T-helper 2 cell treated with Interferon-gamma antibody and Interleukin-4, amounts not matched to agents 5 μg/mL and 100 μg/mL, for 36 hours (primary cell): ENCODE results near the gene OSBP2.

ENCODE experiments used
- DNase-seq: peaks from one replicate; pipeline ENCODE4 v3.0.0; 2021; ENCODE audit warnings: low spot score
- H3K27ac Mint-ChIP-seq: one replicate; pipeline ENCODE4 v1.8.0; 2021; ENCODE audit warnings: mild to moderate bottlenecking, mixed read lengths
- H3K27me3 Mint-ChIP-seq: one replicate; pipeline ENCODE4 v1.8.0; 2021; ENCODE audit warnings: low read depth, mixed read lengths
- H3K36me3 Mint-ChIP-seq: one replicate; pipeline ENCODE4 v1.8.0; 2021; ENCODE audit warnings: low read depth, mixed read lengths
- H3K4me1 Mint-ChIP-seq: one replicate; pipeline ENCODE4 v1.8.0; 2021; ENCODE audit warnings: low read depth, mixed read lengths
- H3K4me3 Mint-ChIP-seq: one replicate; pipeline ENCODE4 v1.8.0; 2022; ENCODE audit warnings: mild to moderate bottlenecking, moderate library complexity, mixed read lengths
- H3K9me3 Mint-ChIP-seq: one replicate; pipeline ENCODE4 v1.8.0; 2021; ENCODE audit warnings: mixed read lengths

The OSBP2 gene

DNA sequence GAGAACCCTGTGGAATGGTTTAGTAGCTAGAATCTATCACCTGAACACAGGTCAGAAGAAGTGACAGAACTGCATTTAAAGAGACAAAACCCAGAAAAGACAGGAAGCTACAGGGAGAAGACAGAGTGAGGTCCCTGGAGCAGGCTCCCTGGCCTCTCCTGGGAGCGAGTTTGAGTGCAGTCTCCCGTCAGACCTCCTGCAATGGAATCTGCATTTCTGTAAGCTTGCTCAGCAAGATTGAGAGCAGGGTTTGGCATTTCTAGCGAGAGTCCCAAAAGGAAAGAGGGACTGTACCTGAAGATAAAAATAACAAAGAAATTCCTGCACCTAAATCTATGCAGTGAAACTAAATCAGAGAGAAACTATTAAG lies 199.7 kb downstream of the OSBP2 start:
- DNase-seq = no peak
- peaks cover 3% of the 10 kb centered on the region for H3K36me3 Mint-ChIP-seq
- H3K27me3 Mint-ChIP-seq = no peaks in the 10 kb centered on the region
- H3K9me3 Mint-ChIP-seq = no peaks in the 10 kb centered on the region
- H3K27ac Mint-ChIP-seq = no peak overlapping the region
- peaks cover 9% of the 10 kb centered on the region for H3K4me1 Mint-ChIP-seq
- no peak overlapping the region for H3K4me3 Mint-ChIP-seq

DNA sequence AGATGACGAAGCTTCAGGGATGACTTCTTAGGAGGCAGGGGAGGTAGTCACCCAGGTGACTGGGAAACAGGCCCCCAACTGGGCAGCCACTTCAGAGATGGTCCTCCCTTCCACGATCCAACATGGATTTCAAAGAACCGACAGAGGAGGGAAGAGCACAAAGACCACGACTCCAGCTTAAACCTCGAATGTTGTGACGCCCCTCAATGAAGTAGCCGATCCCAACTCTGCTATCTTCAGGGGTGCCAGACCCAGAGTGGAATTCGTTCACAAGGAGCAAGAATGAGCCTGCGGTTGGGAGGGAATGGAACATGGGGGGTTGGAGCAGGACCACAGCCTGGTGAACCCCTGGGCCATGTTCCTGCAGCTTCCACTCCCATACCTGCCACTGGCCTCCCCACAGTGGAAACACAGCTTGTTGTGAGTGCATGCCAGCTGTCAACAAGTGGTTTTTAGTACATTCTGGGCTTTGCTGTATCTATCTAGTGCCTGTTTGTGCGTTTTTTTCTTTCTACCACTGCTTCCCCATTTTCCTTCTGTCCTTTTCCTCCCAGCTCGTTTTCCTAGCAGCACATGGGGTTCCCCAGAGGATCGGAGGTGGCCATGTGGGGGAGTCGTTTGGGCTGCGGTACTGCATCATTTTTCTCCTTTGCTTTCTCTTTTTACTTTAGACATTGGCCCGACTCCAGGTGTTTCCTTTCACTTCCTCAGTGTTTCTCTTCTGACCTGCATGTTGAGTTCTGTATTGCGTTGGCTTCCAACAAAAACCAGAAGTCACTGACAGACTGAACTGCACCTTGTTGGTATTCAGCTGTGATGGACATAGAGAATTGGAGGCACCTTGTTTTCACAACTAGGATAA lies 208.1 kb downstream of the OSBP2 start:
- no peak overlapping the region for H3K27ac Mint-ChIP-seq
- no peaks in the 10 kb centered on the region for H3K9me3 Mint-ChIP-seq
- H3K4me1 Mint-ChIP-seq = no peaks in the 10 kb centered on the region
- no peaks in the 10 kb centered on the region for H3K27me3 Mint-ChIP-seq
- DNase-seq = no peak
- no peak overlapping the region for H3K4me3 Mint-ChIP-seq
- H3K36me3 Mint-ChIP-seq = peaks cover 3% of the 10 kb centered on the region

DNA sequence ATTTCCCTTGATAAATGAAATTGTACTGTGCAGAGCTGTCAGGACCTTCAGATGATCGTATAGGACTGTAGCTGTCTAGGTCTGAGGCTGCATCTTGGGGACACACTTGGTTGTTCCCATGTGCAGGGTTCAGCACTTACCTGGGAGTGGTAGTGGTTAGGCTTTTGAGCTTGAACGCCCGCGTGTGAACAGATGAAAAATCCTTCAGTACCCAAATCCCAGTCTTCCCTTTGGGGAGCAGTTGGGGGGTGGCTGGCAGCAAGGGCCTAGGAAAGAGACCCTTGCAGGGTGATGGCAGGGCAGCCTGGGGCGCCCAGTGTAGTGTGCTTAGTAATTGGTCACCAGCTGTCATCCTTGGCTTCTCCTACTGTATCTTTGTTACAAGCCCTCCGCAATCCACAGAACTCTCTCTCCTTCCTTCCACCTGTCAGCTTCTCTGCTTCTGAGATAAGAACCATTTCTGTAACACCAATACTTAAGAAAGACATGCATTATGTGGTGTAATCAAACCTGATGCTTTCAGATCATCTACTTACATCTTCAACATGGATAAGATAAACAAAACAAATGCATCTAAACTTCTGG lies 209.3 kb downstream of the OSBP2 start:
- Mint-ChIP-seq H3K36me3 (no peaks in the 10 kb centered on the region), H3K27me3 (no peaks in the 10 kb centered on the region), H3K4me1 (no peaks in the 10 kb centered on the region), H3K9me3 (no peaks in the 10 kb centered on the region), H3K27ac (no peak overlapping the region), H3K4me3 (no peak overlapping the region)
- no peak for DNase-seq

DNA sequence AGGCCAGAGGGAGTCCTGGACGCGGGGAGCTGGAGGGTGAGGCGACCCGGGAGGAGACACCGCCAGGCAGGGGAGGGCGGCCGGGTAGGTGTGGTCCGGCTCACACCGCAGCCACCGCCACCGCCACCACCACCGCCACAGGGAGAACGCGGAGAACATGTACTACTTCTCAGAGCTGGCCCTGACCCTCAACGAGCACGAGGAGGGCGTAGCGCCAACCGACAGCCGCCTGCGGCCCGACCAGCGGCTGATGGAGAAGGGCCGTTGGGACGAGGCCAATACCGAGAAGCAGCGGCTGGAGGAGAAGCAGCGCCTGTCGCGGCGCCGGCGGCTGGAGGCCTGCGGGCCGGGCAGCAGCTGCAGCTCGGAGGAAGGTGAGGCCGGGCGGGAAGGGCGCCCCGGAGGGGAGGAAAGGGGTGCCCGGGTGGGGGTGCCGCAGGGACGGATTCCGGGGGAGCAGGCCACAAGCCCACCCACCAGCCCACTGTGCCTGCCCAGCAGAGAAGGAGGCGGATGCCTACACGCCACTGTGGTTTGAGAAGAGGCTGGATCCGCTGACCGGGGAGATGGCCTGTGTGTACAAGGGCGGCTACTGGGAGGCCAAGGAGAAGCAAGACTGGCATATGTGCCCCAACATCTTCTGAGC lies 211.1 kb downstream of the OSBP2 start:
- Mint-ChIP-seq H3K4me3 (no peak overlapping the region), H3K27ac (no peak overlapping the region), H3K27me3 (no peaks in the 10 kb centered on the region), H3K36me3 (peaks cover 6% of the 10 kb centered on the region), H3K4me1 (no peaks in the 10 kb centered on the region), H3K9me3 (no peaks in the 10 kb centered on the region)
- no peak for DNase-seq

DNA sequence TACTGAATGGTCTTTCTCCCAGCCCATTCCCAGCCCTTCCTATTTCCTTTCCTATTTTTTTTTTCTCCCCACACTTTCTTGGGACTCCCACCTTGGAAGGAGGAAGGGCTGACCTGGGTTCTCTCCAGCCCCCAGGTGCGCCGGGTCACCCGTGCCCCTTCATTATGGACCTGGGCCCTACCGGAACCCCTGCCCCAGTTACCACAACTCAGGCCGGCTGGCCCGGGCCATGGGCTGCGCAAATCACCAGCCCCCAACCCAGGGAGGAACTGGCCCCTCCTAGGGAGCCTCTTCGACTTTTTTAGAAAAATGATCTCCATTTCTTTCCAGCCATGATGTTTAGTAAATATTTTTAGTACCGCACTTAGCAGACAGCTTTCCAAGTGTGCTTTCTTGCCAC lies 211.7 kb downstream of the OSBP2 start:
- DNase-seq = no peak
- Mint-ChIP-seq H3K27me3 (no peaks in the 10 kb centered on the region), H3K4me3 (no peak overlapping the region), H3K9me3 (no peaks in the 10 kb centered on the region), H3K4me1 (no peaks in the 10 kb centered on the region), H3K27ac (no peak overlapping the region), H3K36me3 (peaks cover 7% of the 10 kb centered on the region)

DNA sequence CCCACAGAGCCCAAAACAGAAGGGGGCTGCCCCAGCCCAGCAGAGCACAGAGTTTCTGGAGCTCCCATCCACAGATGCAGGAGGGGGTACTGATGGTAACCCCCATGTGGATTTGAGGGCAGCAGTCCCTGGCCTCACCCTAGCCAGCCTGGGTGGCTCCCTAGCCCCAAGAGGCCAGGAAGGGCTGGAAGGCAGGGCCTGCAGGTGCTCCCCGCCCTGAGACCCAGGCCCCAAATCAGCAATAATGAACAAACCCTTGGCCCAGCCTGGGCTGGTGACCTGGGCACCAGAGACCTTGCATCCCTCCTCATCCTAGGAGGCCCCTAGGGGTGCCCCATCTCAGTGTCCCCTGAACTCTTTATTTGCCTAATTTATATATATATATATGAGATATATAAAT lies 212.3 kb downstream of the OSBP2 start:
- H3K9me3 Mint-ChIP-seq = peaks cover 1% of the 10 kb centered on the region
- no peak for DNase-seq
- no peak overlapping the region for H3K4me3 Mint-ChIP-seq
- H3K27me3 Mint-ChIP-seq = no peaks in the 10 kb centered on the region
- no peaks in the 10 kb centered on the region for H3K4me1 Mint-ChIP-seq
- peaks cover 7% of the 10 kb centered on the region for H3K36me3 Mint-ChIP-seq
- H3K27ac Mint-ChIP-seq = no peak overlapping the region

DNA sequence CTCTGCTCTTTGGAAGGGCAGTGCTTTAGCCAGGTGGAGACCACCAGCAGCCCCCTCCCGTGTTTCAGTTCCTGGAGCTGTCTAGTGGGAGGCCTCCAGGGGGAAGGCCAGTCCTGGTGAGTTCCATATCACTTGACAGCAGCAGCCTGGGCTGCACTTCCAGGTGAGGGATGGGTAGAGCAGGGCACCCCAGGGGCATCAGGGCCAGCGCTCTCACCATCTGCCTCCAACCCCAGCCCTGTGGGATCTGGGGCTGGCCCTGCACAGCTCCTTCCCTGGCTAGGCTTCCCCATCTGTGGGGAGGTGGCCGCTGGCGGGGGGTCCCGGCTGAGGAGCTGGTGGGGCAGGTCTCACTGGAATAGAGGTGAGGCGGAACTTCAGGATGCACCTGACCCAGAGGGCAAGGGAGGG lies 213.4 kb downstream of the OSBP2 start:
- no peak for DNase-seq
- Mint-ChIP-seq H3K4me3 (no peak overlapping the region), H3K36me3 (peaks cover 7% of the 10 kb centered on the region), H3K27ac (no peak overlapping the region), H3K4me1 (no peaks in the 10 kb centered on the region), H3K9me3 (peaks cover 4% of the 10 kb centered on the region), H3K27me3 (no peaks in the 10 kb centered on the region)

GRCh38 chr22:30909306-30909705 lies 214.6 kb downstream of the OSBP2 start:
- peaks cover 7% of the 10 kb centered on the region for H3K36me3 Mint-ChIP-seq
- H3K9me3 Mint-ChIP-seq = peaks cover 4% of the 10 kb centered on the region
- H3K4me3 Mint-ChIP-seq = no peak overlapping the region
- no peaks in the 10 kb centered on the region for H3K27me3 Mint-ChIP-seq
- no peak overlapping the region for H3K27ac Mint-ChIP-seq
- no peak for DNase-seq
- H3K4me1 Mint-ChIP-seq = no peaks in the 10 kb centered on the region

DNA sequence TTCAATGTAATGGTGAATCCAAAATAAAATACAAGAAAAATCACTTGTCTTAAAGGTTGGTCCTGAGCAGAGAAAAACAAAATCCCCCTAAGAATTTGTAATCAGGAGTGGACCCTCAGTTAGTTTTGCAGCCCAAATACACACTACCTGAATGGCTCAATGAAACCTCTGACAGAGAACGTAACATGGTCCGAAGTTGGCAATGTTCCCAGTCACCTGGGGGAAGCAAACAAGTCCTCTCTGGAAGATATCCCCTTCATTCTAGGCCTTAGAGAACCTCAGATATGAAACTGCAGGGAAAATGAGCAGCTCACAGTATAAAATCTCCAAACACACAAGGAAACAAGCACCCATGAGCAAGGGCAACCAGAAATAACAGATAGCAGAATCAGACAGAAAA lies 215.7 kb downstream of the OSBP2 start:
- H3K36me3 Mint-ChIP-seq = peaks cover 7% of the 10 kb centered on the region
- H3K27me3 Mint-ChIP-seq = no peaks in the 10 kb centered on the region
- no peak overlapping the region for H3K27ac Mint-ChIP-seq
- H3K4me1 Mint-ChIP-seq = no peaks in the 10 kb centered on the region
- no peak overlapping the region for H3K4me3 Mint-ChIP-seq
- DNase-seq = no peak
- H3K9me3 Mint-ChIP-seq = peaks cover 5% of the 10 kb centered on the region

DNA sequence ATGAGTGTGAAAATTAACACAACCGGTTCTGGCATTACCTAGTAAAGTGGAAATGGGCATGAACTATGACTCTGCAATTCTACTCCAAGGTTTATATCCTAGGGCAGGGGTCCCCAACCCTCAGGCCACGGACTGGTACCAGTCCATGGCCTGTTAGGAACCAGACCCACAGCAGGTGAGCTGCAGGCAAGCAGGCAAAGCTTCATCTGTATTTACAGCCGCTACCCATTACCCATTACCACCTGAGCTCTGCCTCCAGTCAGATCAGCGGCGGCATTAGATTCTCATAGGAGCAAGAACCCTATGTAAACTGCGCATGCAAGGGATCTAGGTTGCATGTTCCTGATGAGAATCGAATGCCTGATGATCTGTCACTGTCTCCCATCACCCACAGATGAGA lies 224.1 kb downstream of the OSBP2 start:
- H3K27me3 Mint-ChIP-seq = no peaks in the 10 kb centered on the region
- peaks cover 6% of the 10 kb centered on the region for H3K36me3 Mint-ChIP-seq
- H3K4me3 Mint-ChIP-seq = no peak overlapping the region

GRCh38 chr22:30919973-30920372 lies 225.3 kb downstream of the OSBP2 start:
- peaks cover 12% of the 10 kb centered on the region for H3K4me1 Mint-ChIP-seq
- DNase-seq = no peak
- no peaks in the 10 kb centered on the region for H3K27me3 Mint-ChIP-seq
- H3K27ac Mint-ChIP-seq = no peak overlapping the region
- peaks cover 6% of the 10 kb centered on the region for H3K9me3 Mint-ChIP-seq
- no peak overlapping the region for H3K4me3 Mint-ChIP-seq
- peaks cover 14% of the 10 kb centered on the region for H3K36me3 Mint-ChIP-seq

More for the DNA sequence above, 224.1 kb downstream of the OSBP2 start:
- H3K9me3 Mint-ChIP-seq = peaks cover 6% of the 10 kb centered on the region
- H3K27ac Mint-ChIP-seq = no peak overlapping the region
- no peak for DNase-seq
- H3K4me1 Mint-ChIP-seq = peaks cover 12% of the 10 kb centered on the region

GRCh38 chr22:30920407-30920806 lies 225.7 kb downstream of the OSBP2 start:
- Mint-ChIP-seq H3K36me3 (peaks cover 15% of the 10 kb centered on the region), H3K9me3 (peaks cover 5% of the 10 kb centered on the region), H3K4me3 (peak overlapping the region; percentile 64), H3K27me3 (no peaks in the 10 kb centered on the region), H3K27ac (peak overlapping the region; percentile 41), H3K4me1 (peaks cover 12% of the 10 kb centered on the region)
- peak; percentile 71 for DNase-seq

GRCh38 chr22:30921108-30921507 lies 226.4 kb downstream of the OSBP2 start:
- peak overlapping the region; percentile 64 for H3K4me3 Mint-ChIP-seq
- no peak for DNase-seq
- H3K27ac Mint-ChIP-seq = peak overlapping the region; percentile 67
- no peaks in the 10 kb centered on the region for H3K27me3 Mint-ChIP-seq
- no peaks in the 10 kb centered on the region for H3K9me3 Mint-ChIP-seq
- H3K36me3 Mint-ChIP-seq = peaks cover 18% of the 10 kb centered on the region
- peaks cover 12% of the 10 kb centered on the region for H3K4me1 Mint-ChIP-seq

GRCh38 chr22:30922151-30922611 lies 227.5 kb downstream of the OSBP2 start:
- Mint-ChIP-seq H3K4me3 (peak overlapping the region; percentile 64), H3K9me3 (no peaks in the 10 kb centered on the region), H3K27me3 (no peaks in the 10 kb centered on the region), H3K4me1 (peaks cover 12% of the 10 kb centered on the region), H3K36me3 (peaks cover 28% of the 10 kb centered on the region), H3K27ac (peak overlapping the region; percentile 67)
- peak; percentile 79 for DNase-seq
